DMS53 (cell line): ENCODE data around the gene SMCO4.
"Not testable (repeated sequence)": the region's sequence is repeated elsewhere in the genome, so short reads cannot be mapped to it uniquely, and the experiment has no call there.

Experiments
- DNase-seq: peaks from one replicate; lab custom pipeline; 2025; lab: John Stamatoyannopoulos, UW

SMCO4 gene, protein sequence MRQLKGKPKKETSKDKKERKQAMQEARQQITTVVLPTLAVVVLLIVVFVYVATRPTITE

DNA sequence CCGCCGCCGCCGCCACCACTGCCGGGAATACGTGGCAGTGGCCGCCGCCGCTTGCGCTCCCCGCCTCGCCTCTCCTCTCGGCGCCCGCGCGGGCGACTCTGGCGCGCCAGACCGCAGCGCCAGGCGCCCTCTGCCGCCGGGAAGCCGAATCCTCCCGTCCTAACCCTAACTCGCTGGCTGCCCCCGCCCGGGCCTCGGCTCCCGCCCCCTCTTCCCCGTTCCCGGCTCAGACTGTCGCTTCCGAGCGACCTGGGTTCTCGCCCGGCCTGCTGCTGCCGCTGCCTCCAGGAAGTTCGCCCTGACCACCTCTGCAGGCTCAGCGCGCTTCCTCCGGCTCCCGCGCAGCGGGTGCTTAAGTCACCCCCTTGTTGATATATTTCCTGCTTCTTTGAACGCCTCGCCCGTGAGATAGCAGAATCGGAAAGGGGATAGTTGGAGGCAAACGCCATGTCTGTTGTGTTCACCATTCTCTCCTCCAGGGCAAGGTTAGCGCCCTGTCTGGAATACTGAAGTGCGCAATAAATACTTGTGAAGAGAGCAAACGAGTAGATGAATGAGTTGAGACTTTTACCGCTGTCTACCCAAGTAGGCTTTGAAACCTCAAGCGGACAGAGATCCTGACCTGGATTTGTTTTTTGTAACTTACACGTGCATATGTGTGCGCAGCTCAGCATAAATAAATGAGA, at the start of gene SMCO4:
TSS of gene SMCO4 (minus strand) at position 100 of the 686 bp plus-strand sequence. CDS start 64,202 bp downstream, outside the sequence.
- peak; percentile 97 for DNase-seq

DNA sequence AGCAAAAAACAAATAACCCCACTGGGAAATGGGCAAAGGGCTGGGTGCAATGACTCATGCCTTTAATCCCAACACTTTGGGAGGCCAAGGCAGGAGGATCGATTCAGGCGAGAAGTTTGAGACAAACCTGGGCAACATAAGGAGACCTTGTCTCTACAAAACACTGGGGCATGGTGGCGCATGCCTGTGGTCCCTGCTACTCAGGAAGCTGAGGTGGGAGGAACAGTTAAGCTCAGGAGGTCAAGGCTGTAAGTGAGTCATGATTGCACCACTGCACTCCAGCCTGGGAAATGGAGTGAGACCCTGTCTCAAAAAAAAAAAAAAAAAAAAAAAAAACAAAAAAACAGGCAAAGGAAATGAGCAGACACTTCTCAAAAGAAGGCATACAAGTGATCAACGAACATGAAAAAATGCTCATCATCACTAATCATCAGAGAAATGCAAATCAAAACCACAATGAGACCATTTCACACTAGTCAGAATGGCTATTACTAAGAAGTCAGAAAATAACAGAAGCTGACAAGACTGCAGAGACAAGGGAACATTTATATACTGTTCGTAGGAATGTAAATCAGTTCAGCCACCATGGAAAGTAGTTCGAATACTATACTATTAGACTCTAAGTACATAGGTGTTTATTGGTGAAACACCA, 48.2 kb upstream of the SMCO4 start:
- peak; percentile 17 for DNase-seq

DNA sequence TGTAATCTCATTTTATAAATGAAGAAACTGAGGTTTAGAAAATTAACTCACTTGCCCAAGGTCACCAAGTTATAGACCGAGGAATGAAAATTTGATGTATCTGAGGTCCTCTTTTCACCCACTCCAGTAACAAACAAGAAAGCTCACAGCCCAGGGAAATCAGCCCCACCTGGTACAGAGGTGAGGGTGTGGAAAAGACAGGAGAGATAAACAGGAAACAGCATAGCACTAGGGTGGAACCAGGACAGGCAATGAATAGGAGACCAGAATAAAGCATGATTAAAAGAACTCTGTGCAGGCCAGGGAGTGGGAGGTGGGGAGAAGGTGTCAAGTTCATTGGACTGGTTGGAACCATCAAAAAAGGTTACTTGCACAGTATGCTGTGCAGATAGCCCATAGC, 46.2 kb upstream of the SMCO4 start:
- peak; percentile 18 for DNase-seq

DNA sequence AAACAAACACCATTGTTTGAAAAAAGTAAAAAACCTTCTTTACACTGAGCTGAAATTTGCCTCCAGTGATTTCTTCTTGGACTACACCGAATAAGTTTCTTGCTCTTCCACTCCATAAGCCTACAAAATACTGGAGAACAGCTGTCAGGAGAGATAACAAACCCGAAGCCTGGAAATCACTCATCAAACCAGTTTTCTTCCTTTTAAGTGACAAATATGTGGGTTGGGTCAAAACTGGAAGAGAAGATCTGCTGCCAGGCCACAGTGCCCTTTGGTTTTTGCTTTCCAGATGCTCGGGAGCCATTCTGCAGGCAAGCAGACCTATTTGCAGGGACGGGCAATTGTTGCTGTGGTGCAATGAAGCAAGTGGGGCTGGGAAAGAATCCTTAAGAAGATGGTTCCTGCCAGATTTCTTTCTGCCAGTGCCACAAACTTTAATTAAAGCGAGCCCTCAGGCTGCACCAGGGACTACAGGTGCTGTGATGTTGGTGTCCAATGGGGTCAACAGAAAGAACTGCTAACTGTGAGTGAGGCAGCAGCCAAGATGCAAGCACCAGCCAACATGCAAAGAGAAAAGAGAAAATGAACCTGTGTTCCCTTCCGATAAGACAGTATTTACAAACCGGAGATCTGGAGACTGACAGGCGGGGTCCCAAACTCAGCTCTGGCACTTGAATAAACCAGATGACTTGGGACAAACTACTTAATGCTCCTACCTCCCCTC, 44.8 kb upstream of the SMCO4 start:
- DNase-seq: peak; percentile 30

DNA sequence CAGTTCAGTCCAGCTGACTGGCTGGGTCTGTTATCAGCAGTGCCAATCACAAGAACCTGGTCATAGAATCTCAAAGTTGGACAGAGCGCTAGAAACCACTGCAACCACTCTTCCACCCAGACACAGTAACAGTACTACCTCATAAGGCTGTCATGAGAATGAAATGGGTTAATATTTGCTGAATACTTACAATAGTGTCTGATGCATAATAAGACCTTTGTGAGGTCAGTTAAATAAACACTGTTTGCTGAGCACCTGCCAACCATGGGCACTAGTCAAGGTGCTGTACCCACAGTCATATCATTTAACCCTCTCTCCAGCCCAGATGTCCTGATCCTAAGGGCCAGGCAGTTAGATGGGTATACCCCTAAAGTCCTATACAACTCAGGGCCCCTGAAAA, 44.2 kb upstream of the SMCO4 start:
- peak; percentile 79 for DNase-seq

DNA sequence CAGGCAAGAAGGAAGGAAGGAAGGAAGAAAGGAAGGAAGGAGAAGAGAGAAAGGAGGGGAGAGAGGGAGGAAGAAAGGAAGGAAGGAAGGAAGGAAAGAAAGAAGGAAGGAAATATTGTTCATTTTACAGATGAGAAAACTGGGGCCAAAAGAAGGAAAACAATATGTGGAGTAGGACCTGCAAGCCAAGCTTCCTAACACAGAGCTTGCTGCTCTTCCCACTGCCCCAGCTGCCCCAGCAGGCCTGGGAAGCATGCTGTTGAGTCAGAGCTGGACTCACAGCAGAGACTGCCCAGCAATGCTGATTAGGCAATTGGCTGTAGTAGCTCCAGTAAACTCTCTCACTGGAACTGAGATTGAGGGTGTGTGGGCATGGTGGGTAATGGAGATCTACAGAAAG, 42.6 kb upstream of the SMCO4 start:
- DNase-seq: peak; percentile 39

DNA sequence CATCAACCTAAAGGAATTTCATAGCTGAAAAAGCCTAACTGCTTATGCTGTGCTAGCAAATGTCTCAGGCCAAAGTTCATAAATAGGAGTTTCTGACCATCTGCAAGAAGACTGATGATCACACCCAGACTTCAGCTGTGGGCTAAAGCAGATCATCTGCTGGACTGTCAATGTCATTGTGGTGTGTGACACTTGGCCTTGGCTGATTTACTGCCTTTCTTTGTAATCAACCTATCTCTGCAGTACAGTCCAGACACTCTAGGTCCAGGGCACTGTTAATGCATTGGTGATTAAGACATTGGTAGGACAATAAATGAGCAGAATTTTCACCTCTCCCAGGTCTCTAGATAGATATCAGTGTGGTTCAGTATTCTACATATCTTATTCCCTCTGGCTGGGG, 40.3 kb upstream of the SMCO4 start:
- no peak for DNase-seq

DNA sequence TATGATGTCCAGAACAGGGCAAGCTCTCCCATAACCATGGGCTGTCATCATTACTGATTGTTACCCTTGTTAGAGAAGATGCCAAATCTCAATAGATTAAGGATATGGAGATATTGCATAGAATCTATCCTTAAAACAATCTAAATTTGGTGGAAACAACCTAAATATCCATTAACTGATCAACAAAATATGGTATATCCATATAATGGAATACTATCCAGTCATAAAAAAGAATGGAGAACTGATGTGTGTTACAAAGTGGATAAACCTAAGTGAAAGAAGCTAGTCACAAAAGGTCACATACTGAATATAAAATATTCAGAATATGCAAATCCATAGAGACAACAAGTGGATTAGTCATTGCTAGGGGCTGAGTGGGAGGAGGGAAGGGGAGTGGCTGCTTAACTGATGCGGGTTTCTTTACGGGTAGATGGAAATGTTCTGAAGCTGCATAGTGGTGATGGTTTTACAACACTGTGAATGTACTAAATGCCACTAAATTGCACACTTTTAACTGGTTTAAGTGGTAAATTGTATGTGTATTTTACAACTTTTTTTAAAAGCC, 36.1 kb upstream of the SMCO4 start:
- no peak for DNase-seq

DNA sequence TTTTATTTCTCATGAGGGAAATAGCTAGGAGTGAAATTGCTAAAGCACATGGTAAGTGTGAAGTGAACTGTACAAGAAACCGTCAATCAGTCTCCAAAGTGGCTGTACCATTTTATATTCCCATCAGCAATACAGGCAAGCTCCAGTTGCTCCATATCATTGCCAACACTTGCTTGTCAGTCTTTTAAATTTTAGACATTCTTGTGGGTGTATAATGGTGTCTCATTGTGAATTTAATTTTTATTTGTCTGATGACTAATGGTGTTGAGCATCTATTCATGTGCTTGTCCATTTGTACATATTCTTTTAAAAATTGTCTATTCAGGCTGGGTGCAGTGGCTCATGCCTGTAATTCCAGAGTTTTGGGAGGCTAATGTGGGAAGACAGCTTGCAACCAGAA, 34.1 kb upstream of the SMCO4 start:
- no peak for DNase-seq

DNA sequence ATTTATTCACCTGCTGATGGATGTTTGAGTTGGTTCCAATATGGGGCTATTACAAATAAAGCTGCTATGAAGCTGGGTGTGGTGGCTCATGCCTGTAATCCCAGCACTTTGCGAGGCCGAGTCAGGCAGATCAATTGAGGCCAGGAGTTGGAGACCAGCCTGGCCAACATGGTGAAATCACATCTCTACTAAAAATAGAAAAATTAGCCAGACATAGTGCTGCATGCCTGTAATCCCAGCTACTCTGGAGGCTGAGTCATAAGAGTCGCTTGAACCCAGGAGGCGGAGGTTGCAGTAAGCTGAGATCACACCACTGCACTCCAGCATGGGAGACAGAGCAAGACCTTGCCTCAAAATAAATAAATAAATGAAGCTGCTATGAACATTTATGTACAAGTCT, 33.7 kb upstream of the SMCO4 start:
- not testable (repeated sequence) for DNase-seq

DNA sequence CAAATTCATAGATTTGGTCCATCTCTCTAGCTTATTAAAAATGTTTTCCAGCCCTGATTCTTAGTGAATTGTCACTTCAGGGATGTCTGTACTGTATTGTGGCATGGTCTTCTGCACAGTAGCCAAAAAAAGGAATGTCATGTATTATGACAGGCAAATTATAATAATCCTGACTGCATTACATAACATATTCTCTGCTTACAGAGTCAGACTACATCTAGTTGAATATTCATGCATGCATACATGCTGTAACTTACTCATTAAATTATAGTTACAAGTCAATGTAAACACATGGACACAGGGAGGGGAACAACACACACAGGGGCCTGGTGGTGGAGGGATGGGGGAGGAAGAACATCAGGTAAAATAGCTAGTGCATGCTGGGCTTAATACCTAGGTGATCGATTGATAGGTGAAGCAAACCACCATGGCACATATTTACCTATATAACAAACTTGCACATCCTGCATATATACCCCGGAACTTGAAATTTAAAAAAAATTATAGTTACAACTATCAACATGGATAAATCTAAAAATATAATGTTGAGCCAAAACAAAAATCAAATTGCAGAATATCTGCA, 31.5 kb upstream of the SMCO4 start:
- no peak for DNase-seq

DNA sequence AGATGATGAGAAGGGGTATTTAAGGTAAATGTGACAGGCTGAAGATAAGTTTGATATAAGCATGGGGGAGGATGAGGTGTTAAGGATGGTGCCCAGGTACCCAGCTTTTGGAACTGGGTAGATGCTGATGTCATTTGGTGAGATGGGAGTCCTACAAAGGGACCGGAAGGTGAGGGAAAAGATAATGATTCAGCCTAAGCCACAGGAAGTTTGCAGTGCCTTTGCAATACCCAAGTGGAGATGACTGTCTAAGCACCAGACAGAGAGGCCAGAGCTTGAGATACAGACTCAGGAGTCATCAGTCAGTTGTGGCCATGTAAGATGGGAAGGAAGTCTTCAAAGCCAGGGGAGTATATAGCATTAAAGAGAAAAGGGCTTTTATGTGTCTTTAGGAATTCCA, 30.0 kb upstream of the SMCO4 start:
- DNase-seq: peak; percentile 34

DNA sequence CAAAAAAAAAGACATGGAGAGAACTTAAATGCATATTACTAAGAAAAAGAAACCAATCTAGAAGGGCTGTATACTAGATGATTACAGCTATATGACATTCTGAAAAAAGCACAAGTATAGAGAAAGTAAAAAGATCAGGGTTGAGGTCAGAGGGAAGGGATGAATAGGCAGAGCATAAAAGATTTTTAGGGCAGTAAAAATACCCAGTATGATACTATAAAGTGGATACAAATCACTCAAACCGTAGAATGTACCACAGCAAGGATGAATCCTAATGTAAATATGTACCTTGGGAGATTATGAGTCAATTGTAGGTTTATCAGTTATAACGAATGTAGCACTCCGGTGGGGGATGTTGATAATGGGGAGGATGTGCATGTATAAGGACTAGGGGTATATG, 29.4 kb upstream of the SMCO4 start:
- peak; percentile 60 for DNase-seq

DNA sequence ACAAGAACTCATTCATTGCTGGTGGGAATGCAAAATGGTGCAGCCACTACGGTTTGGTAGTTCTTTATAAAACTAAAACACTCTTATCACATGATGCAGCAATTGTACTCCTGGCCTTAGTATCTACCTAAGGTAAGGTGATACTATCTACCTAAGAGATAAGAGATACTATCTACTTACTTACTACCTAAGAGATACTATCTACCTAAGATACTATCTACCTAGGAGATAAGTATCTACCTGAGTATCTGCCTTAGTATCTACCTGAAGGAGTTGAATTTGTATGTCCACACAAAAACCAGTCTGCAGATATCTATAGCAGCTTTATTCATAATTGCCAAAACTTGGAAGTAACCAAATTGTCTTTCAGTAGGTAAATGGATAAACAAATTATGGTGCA, 29.0 kb upstream of the SMCO4 start:
- DNase-seq: no peak

DNA sequence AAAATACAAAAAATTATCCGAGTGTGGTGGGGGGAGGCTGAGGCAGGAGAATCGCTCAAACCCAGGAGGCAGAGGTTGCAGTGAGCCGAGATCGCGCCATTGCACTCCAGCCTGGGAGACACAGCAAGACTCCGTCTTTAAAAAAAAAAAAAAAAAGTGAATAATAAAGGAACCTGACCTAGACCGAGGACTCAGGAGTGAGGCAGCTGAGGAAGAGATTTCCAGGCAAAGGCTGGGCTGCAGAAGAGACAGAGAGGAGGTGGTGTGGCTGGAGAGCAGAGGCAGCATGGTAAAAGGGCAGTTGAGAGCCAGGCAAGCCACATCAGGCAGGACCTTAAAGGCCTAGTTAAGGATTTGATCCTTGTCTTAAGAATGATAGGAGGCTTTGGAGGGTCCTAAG, 28.4 kb upstream of the SMCO4 start:
- DNase-seq: no peak

DNA sequence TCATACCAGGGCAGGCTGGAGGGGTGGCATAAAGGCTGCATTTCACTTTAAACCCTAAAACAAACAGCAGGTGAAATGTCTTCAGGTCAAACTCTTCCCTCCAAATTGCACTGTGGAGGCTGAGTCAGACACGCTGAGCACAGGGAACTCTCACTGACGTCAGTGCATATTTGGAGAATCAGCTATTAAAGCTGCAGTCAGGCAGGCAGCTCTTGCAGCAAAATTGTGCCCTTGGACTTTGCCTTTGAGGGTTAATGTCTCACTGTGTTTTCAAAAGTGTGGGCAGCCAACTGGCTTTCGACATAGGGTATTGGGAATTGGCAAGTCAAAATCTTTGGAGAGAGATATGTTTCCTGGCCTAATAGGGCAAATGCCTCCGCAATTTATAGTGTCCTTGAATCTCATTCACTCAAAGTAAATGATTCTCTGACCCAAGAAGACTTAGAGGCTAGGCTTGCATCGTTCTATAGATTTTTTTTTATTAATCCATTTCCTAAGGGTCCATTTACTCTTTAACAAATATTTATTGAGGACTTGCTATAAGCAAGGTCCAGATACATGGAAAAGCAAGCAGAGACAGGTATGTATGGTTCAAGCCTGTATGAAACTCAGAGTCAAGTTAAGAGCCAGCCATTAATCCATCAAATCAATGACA, 27.7 kb upstream of the SMCO4 start:
- peak; percentile 82 for DNase-seq

DNA sequence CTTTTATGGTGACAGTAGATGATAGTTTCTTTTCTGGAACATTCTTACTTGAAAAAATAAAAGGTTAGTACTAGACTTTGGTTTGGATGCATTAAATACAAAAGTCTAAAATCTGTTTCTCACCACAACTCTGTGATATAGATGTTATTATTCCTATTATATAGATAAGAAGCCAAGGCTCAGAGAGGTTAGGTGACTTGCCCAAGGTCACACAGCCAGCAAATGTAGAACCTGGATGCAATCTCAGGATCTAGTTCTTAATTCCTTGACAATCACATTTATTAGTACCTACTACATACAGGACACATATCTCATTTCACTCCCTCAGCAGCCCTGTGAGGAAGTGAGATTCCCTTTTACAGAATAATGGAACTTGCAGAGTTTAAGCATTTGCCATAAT, 26.3 kb upstream of the SMCO4 start:
- no peak for DNase-seq

DNA sequence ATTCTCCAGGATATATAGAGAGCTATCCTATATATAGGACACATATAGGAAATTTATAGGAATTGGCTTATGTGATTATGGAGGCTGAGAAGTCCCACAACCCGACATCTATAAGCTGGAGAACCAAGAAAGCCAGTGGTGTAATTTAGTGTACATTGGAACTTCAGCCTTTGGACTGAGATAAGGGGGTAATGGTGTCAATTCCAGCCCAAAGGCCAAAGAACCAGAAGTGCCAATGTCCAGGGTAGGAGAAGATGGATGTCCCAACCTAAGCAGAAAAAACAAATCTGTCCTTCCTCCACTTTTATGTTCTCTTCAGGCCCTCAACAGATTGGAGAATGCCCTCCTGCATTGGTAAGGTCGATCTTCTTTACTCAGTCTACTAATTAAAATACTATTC, 25.5 kb upstream of the SMCO4 start:
- no peak for DNase-seq

DNA sequence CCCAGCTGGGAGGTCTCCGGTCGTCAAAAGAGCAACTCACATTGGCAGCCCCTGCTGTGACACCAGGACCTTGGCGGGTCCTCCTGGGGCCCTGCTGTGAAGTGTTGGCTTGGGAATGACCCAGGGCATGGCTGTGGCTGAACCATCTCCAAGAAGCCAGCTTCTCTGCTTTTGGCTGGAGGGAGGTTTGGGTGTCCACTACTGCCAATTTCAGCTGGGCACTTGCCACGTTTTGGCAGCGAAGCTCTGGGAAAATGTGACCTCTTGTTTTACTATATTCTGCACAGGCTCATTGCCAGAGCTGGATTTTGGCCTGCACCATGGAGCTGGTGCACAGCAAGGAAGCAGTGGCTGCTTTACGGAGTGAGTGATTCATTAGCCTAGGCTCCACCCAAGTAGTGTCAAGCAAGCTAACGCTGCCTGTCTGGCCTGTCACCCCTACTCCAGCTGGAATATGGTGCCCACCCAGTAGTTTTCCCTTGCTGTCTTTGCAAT, 24.3 kb upstream of the SMCO4 start:
- no peak for DNase-seq

DNA sequence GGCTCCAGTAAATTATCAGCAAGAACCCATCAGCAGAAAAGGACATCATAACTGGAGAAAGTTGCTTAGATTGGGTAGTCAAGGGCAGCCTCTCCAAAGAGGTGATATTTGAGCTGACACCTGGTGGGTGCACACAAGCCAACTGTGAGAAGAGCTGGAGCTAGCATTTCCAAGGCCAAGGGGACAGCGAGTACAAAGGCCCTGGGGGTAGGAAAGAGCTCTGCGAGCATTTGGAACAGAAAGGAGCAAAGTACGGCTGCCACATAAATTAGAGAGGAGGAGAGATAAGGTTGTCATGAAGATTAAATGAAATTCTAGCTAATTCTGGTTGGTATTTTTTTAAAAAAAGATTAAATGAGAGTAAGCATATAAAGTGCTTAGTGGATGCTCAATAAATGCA, 21.7 kb upstream of the SMCO4 start:
- DNase-seq: no peak

DNA sequence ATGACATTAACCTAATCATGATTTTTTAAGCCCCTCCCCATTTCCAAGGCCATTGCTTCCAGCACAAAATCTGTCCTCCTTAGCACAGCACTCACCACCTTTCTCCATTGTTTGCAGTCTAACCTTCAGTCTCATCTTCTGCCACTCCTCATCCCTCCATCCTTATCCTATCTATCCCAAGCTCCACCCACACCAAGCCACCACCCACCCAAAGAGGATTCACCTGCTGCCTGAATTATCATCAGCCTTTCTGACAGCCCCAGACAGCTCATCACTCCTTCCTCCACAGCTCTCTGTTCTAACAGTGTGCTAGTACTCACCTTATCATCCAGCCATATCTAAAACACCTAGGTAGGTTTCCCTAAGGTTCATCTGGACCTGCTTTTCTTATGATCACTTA, 20.7 kb upstream of the SMCO4 start:
- DNase-seq: no peak
